HepG2 (cell line): ENCODE data around the gene CELF5. TPM values are rescaled to one million over a fixed set of nuclear protein-coding genes. Genes with fewer than 3 reads are reported as not detected.

Source experiments
- AKAP8 ChIP-seq: sonication (generic); formaldehyde crosslinking; IDR thresholded peaks from 2 replicates; pipeline ENCODE4 v1.5.1; 2020; ENCODE audit warnings: mild to moderate bottlenecking, missing genetic modification reagents
- CEBPG ChIP-seq: IDR thresholded peaks from 2 replicates; pipeline ENCODE4 v1.6.1; 2016
- CREM ChIP-seq, 2 experiments: sonication (generic) in 1 of 2; formaldehyde crosslinking in 1 of 2; IDR thresholded peaks; 2 replicates each; pipeline versions ENCODE4 v1.4.0 to v1.6.1; 2016 to 2020; ENCODE audit warnings: antibody characterized with exemption in 1 of 2, mild to moderate bottlenecking in 1 of 2, missing genetic modification reagents in 1 of 2
- EHMT2 ChIP-seq: fragments of 200-600 bp; sonication (generic); IDR thresholded peaks from 2 replicates; pipeline ENCODE4 v1.7.0; 2017; ENCODE audit warnings: antibody characterized with exemption, low read depth, low read length, borderline replicate concordance
- ELF4 ChIP-seq: sonication (generic); formaldehyde crosslinking; IDR thresholded peaks from 2 replicates; pipeline ENCODE4 v1.5.0; 2020; ENCODE audit warnings: missing genetic modification reagents, mild to moderate bottlenecking, moderate library complexity, borderline replicate concordance
- ERF ChIP-seq: IDR thresholded peaks from 2 replicates; pipeline ENCODE4 v1.6.1; 2018; ENCODE audit warnings: missing biosample characterization, missing genetic modification reagents
- HDAC1 ChIP-seq: sonication (generic); formaldehyde crosslinking; IDR thresholded peaks from 2 replicates; pipeline ENCODE4 v1.5.1; 2020; ENCODE audit warnings: mild to moderate bottlenecking, missing genetic modification reagents
- JUNB ChIP-seq: sonication (generic); formaldehyde crosslinking; IDR thresholded peaks from 2 replicates; pipeline ENCODE4 v1.8.0; 2022; ENCODE audit warnings: missing genetic modification reagents, mild to moderate bottlenecking, borderline replicate concordance
- MIER3 ChIP-seq: IDR thresholded peaks from 2 replicates; pipeline ENCODE4 v1.6.1; 2016; ENCODE audit warnings: missing compliant biosample characterization, borderline replicate concordance
- RFXAP ChIP-seq: sonication (generic); formaldehyde crosslinking; IDR thresholded peaks from 2 replicates; pipeline ENCODE4 v1.4.0; 2020; ENCODE audit warnings: missing genetic modification reagents, borderline replicate concordance
- SIX4 ChIP-seq: sonication (generic); formaldehyde crosslinking; IDR thresholded peaks from 2 replicates; pipeline ENCODE4 v1.4.0; 2020; ENCODE audit warnings: missing genetic modification reagents
- SOX5 ChIP-seq: IDR thresholded peaks from 2 replicates; pipeline ENCODE4 v1.6.1; 2016; ENCODE audit warnings: borderline replicate concordance
- ZC3H13 ChIP-seq: sonication (generic); formaldehyde crosslinking; IDR thresholded peaks from 2 replicates; pipeline ENCODE4 v1.8.1; 2023; ENCODE audit warnings: mild to moderate bottlenecking, missing genetic modification reagents, moderate library complexity
- ZNF292 ChIP-seq: sonication (generic); formaldehyde crosslinking; IDR thresholded peaks from 2 replicates; pipeline ENCODE4 v1.8.1; 2022; ENCODE audit warnings: mild to moderate bottlenecking, low read depth, missing genetic modification reagents, borderline replicate concordance
- ZNF572 ChIP-seq: sonication (generic); formaldehyde crosslinking; IDR thresholded peaks from 2 replicates; pipeline ENCODE4 v1.5.1; 2020; ENCODE audit warnings: mild to moderate bottlenecking, missing genetic modification reagents
- polyA plus RNA-seq, 8 experiments: library from polyadenylated mRNA; depleted of rRNA in 3 of 8; stranded (reverse) in 7 of 8; unstranded in 1 of 8; fragments of >200 nt; fragmentation: Illumina TruSeq in 4 of 8; extraction: Trizol in 4 of 8; gene quantifications; 2 replicates each; pipeline versions ENCODE4 v1.2.1 to v1.2.3, GENCODE V29; 2011 to 2016; ENCODE audit warnings: low read depth in 4 of 8, missing spikeins in 1 of 8, mixed read lengths in 1 of 8; ENCODE audit not compliant: insufficient read depth in 1 of 8
- total RNA-seq, 5 experiments: library from RNA; depleted of rRNA; stranded (reverse); fragments of >200 nt; fragmentation: Illumina TruSeq; extraction: Trizol; gene quantifications; 2 replicates each; pipeline ENCODE4 v1.2.3, GENCODE V29; 2016; ENCODE audit warnings: low read depth in 1 of 5
- TF ChIP-seq, protein P1 (sequence below): sonication (generic); formaldehyde crosslinking; IDR thresholded peaks from 2 replicates; pipeline ENCODE4 v1.8.1; 2022; ENCODE audit warnings: low read depth, mild to moderate bottlenecking, missing genetic modification reagents
- TF ChIP-seq, protein P2 (sequence below): IDR thresholded peaks from 2 replicates; pipeline ENCODE4 v1.6.1; 2016; ENCODE audit warnings: low read depth, control low read depth
- TF ChIP-seq, protein P3 (sequence below): sonication (generic); formaldehyde crosslinking; IDR thresholded peaks from 2 replicates; pipeline ENCODE4 v1.8.1; 2023; ENCODE audit warnings: mild to moderate bottlenecking, missing genetic modification reagents, borderline replicate concordance
- TF ChIP-seq, protein P4 (sequence below): sonication (generic); formaldehyde crosslinking; conservative IDR thresholded peaks from 2 replicates; pipeline ENCODE4 v1.4.0; 2020; ENCODE audit warnings: missing genetic modification reagents
- TF ChIP-seq, protein P5 (sequence below): sonication (generic); formaldehyde crosslinking; IDR thresholded peaks from 2 replicates; pipeline ENCODE4 v1.4.0; 2020; ENCODE audit warnings: missing genetic modification reagents, borderline replicate concordance
- TF ChIP-seq, protein P6 (sequence below): sonication (generic); formaldehyde crosslinking; IDR thresholded peaks from 2 replicates; pipeline ENCODE4 v1.5.0; 2020; ENCODE audit warnings: missing genetic modification reagents

CELF5 gene
- total and polyA plus RNA-seq, 2 of the 13 experiments (the other 11 are each of a cell fraction or from before 2014, with no cell fraction given) = 0.31 to 0.84 TPM

DNA sequence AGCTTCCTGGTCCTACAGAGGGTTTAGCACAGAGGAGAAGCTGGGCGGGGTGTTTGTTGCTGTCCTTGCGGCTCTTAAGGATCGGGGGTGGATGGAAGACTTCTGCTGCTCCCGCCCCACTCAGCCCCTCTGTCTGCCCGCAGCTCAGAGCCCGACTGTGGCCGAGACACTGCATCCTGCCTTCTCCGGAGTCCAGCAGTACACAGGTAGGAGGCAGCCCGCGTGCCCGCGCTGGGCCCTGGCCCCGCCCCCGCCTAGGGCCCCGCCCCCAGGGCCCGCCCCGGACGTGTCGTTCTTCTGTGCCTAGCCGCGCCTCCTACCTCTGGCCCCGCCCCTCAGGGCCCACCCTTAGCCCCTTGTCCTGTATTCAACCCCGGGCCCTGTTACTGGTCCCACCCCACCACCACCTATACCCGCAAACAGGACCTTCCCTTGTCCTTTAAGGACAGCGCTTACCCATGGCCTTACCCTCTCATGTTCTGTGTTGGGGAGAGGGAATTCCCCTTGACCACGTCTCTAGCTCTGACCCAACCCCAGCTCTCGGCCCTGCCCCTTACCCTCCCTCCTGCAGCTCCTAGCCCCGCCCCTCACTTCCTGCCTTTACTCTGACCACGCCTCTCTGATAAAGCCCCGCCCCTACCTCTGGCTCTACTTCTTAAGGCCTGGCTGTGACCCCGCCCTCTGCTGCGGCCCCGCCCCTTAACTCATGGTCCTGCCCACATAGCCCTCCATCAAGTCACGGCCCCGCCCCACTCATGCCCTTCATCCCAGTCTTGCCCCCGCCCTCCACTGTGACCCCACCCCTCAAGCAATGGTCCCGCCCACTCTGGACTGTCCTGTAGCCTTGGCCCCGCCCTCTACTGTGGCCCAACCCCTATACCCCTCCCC, 60.5 kb downstream of the CELF5 start (continued):
- TF ChIP-seq, protein P1, sequence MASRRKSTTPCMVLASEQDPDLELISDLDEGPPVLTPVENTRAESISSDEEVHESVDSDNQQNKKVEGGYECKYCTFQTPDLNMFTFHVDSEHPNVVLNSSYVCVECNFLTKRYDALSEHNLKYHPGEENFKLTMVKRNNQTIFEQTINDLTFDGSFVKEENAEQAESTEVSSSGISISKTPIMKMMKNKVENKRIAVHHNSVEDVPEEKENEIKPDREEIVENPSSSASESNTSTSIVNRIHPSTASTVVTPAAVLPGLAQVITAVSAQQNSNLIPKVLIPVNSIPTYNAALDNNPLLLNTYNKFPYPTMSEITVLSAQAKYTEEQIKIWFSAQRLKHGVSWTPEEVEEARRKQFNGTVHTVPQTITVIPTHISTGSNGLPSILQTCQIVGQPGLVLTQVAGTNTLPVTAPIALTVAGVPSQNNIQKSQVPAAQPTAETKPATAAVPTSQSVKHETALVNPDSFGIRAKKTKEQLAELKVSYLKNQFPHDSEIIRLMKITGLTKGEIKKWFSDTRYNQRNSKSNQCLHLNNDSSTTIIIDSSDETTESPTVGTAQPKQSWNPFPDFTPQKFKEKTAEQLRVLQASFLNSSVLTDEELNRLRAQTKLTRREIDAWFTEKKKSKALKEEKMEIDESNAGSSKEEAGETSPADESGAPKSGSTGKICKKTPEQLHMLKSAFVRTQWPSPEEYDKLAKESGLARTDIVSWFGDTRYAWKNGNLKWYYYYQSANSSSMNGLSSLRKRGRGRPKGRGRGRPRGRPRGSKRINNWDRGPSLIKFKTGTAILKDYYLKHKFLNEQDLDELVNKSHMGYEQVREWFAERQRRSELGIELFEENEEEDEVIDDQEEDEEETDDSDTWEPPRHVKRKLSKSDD = no peak
- TF ChIP-seq ERF = peak; percentile 32; the same call in 1 of the 2 replicates
- TF ChIP-seq, protein P2, sequence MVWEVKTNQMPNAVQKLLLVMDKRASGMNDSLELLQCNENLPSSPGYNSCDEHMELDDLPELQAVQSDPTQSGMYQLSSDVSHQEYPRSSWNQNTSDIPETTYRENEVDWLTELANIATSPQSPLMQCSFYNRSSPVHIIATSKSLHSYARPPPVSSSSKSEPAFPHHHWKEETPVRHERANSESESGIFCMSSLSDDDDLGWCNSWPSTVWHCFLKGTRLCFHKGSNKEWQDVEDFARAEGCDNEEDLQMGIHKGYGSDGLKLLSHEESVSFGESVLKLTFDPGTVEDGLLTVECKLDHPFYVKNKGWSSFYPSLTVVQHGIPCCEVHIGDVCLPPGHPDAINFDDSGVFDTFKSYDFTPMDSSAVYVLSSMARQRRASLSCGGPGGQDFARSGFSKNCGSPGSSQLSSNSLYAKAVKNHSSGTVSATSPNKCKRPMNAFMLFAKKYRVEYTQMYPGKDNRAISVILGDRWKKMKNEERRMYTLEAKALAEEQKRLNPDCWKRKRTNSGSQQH (CRISPR knock-in tag) = no peak
- TF ChIP-seq SOX5 (CRISPR knock-in tag) = no peak
- TF ChIP-seq MIER3 (CRISPR knock-in tag) = no peak
- no peak; the same call in 1 of the 2 replicates for TF ChIP-seq HDAC1 (CRISPR knock-in tag)
- no peak for TF ChIP-seq EHMT2
- TF ChIP-seq, protein P3, sequence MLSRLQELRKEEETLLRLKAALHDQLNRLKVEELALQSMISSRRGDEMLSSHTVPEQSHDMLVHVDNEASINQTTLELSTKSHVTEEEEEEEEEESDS = no peak
- no peak for TF ChIP-seq CEBPG (CRISPR knock-in tag)
- no peak for TF ChIP-seq ELF4 (CRISPR knock-in tag)
- no peak for TF ChIP-seq JUNB
- no peak for TF ChIP-seq SIX4 (CRISPR knock-in tag)
- TF ChIP-seq AKAP8 (CRISPR knock-in tag) = no peak
- TF ChIP-seq RFXAP = peak; percentile 39; the same call in 1 of the 2 replicates
- no peak for TF ChIP-seq ZNF572 (CRISPR knock-in tag)
- no peak for TF ChIP-seq ZNF292
- TF ChIP-seq, protein P4, sequence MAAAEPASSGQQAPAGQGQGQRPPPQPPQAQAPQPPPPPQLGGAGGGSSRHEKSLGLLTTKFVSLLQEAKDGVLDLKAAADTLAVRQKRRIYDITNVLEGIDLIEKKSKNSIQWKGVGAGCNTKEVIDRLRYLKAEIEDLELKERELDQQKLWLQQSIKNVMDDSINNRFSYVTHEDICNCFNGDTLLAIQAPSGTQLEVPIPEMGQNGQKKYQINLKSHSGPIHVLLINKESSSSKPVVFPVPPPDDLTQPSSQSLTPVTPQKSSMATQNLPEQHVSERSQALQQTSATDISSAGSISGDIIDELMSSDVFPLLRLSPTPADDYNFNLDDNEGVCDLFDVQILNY (CRISPR knock-in tag) = no peak
- no peak for TF ChIP-seq ZC3H13
- TF ChIP-seq, protein P5, sequence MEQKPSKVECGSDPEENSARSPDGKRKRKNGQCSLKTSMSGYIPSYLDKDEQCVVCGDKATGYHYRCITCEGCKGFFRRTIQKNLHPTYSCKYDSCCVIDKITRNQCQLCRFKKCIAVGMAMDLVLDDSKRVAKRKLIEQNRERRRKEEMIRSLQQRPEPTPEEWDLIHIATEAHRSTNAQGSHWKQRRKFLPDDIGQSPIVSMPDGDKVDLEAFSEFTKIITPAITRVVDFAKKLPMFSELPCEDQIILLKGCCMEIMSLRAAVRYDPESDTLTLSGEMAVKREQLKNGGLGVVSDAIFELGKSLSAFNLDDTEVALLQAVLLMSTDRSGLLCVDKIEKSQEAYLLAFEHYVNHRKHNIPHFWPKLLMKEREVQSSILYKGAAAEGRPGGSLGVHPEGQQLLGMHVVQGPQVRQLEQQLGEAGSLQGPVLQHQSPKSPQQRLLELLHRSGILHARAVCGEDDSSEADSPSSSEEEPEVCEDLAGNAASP (CRISPR knock-in tag) = no peak
- TF ChIP-seq, protein P6, sequence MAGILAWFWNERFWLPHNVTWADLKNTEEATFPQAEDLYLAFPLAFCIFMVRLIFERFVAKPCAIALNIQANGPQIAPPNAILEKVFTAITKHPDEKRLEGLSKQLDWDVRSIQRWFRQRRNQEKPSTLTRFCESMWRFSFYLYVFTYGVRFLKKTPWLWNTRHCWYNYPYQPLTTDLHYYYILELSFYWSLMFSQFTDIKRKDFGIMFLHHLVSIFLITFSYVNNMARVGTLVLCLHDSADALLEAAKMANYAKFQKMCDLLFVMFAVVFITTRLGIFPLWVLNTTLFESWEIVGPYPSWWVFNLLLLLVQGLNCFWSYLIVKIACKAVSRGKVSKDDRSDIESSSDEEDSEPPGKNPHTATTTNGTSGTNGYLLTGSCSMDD (CRISPR knock-in tag) = no peak
- TF ChIP-seq CREM (IDR thresholded peaks at IDR 0.05) = no peak
- TF ChIP-seq CREM (CRISPR knock-in tag; IDR thresholded peaks at IDR 0.05) = no peak
